Fibroblast of mammary gland (primary cell): ENCODE data around the gene TNFRSF1A.

Experiments used
- DNase-seq: peaks from one replicate; pipeline ENCODE4 v3.0.0-alpha.2; 2010; ENCODE audit warnings: low read depth
- H3K4me3 ChIP-seq: 2 replicates; pipeline ENCODE4 v1.5.1; 2011; ENCODE audit warnings: low read depth, mild to moderate bottlenecking, low read length, moderate library complexity; ENCODE audit not compliant: control insufficient read depth
- CTCF ChIP-seq: conservative IDR thresholded peaks from 2 replicates; pipeline ENCODE4 v1.5.1; 2011; ENCODE audit warnings: low read depth, low read length, inconsistent platforms; ENCODE audit not compliant: control insufficient read depth, insufficient read depth

TNFRSF1A gene

GRCh38 chr12:6322352-6322751 lies 19.5 kb downstream of the TNFRSF1A start:
- H3K4me3 ChIP-seq: no peak overlapping the region
- no peak for TF ChIP-seq CTCF
- no peak for DNase-seq

GRCh38 chr12:6321905-6322304 lies 20.0 kb downstream of the TNFRSF1A start:
- H3K4me3 ChIP-seq: no peak overlapping the region
- no peak for TF ChIP-seq CTCF
- DNase-seq: no peak

DNA sequence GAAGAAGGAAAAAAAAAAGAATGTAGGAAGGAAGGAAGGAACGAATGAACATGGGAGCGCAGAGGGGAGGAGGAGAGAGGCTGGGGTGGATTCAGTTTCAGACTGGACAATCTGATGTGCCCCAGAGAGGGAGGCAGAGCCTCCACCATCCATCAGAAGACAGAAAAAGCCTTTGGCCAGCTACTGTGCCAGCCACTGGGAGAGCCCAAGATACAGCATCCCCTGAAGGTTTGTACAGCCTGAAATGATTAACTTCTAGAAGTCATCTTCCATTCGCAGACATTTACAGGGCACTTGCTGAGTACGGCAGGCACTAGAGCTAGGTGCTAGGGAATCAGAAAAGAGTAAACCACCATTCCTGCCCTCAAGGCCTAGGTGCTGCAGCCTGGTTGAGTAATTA lies 22.4 kb downstream of the TNFRSF1A start:
- DNase-seq: no peak
- TF ChIP-seq CTCF: no peak
- no peak overlapping the region for H3K4me3 ChIP-seq

DNA sequence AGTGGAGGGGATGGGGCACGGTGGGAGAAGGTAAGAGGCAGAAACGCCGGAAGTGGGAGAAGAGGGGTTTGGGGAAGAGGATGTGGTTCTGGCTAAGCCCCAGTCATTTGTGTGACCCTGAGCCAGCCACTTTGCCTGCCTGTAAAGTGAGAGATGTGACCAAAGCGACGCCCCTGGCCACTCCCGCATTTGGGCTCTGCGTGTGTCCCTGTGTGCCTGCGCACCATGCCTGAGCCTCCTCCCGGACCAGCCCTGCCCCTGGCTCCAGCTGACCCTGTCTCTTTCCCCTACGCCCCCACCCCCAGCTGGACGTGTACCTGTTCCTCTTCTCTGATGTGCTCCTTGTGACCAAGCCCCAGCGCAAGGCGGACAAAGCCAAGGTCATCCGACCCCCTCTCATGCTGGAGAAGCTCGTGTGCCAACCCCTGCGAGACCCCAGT lies 23.4 kb downstream of the TNFRSF1A start:
- no peak for TF ChIP-seq CTCF
- DNase-seq: no peak

DNA sequence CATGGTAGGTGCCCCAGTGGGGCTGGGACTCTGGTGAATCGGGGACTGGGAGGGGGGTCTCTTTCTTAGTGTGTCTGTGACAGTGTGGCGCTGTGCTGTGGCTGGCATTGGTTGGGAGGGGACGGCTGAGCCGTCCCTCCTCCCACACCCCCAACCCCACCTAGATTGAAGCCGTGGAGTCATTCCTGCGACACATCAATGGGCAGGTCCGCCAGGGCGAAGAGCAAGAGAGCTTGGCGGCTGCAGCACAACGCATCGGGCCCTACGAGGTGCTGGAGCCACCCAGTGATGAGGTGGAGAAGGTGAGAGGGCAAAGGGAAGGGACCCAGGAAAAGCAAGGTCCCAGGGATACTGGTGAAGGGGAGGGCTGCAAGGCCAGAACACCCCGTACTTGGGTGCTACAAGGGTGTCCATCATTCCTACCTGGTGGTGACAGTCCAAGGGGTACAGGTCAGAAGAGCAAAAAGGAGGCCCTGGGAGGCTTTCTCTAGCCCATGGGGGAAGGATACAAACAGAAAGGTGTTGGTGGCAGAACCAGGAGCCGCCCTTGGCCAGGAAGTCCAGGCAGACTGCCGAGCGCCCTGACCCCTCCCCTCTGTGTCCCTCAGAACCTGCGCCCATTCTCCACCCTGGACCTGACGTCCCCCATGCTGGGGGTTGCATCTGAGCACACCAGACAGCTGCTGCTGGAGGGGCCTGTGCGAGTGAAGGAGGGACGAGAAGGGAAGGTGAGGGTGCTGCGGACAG lies 24.0 kb downstream of the TNFRSF1A start:
- DNase-seq: no peak
- no peak for TF ChIP-seq CTCF
- no peak overlapping the region for H3K4me3 ChIP-seq

More for the DNA sequence above, 23.4 kb downstream of the TNFRSF1A start:
- H3K4me3 ChIP-seq: no peak overlapping the region

GRCh38 chr12:6316921-6317692 lies 24.8 kb downstream of the TNFRSF1A start:
- no peak overlapping the region for H3K4me3 ChIP-seq
- no peak for DNase-seq
- TF ChIP-seq CTCF: no peak
